GM19372 (cell line): ENCODE data around the gene MYL7.
"Not testable (repeated sequence)": the region's sequence is repeated elsewhere in the genome, so short reads cannot be mapped to it uniquely, and the experiment has no call there.

Source experiments
- ATAC-seq: cut with Tn5 transposase; IDR thresholded peaks from one replicate; pipeline ENCODE4 v1.9.1; 2021; ENCODE audit warnings: mild to moderate bottlenecking, low read depth, moderate library complexity; ENCODE audit not compliant: unreplicated experiment

MYL7 gene

GRCh38 chr7:44172803-44173424, 31.8 kb upstream of the MYL7 start:
- ATAC-seq: no peak

DNA sequence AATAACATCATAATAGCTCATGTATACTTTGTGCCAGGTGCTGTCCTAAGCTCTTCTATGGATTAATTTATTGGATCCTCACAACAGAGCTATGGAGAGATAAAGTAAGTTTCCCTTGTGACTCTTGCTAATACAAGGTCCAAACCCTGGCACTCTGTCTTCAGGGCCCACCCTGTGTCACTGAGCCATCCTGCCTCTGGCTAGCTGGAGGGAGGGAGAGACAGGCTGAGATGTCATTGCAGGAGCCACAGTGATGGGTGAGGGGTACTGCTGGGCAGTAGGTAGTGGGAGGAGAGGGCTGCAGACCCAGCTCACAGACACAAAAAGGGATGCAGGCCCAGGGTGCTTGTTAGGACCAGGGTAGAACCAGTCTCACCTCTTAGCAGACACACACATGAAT, 31.2 kb upstream of the MYL7 start:
- ATAC-seq: no peak

DNA sequence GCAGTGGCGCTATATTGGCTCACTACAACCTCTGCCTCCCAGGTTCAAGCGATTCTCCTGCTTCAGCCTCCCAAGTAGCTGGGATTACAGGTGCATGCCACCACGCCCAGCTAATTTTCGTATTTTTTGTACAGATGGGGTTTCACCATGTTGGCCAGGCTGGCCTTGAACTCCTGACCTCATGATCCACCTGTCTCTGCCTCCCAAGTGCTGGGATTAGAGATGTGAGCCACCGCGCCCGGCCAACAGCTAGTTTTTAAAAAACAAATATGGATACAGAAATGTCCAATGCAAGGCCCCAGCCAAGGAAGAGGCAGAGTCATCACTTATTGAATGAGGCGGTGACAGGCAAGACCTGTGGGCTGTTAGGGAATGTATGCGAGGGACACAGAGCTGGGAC, 30.8 kb upstream of the MYL7 start:
- ATAC-seq: not testable (repeated sequence)

- ATAC-seq: no peak
These were observed 26.8 kb upstream of the MYL7 start for GRCh38 chr7:44167920-44168319.

- ATAC-seq: no peak
These were observed 22.5 kb upstream of the MYL7 start for GRCh38 chr7:44163591-44163990.

DNA sequence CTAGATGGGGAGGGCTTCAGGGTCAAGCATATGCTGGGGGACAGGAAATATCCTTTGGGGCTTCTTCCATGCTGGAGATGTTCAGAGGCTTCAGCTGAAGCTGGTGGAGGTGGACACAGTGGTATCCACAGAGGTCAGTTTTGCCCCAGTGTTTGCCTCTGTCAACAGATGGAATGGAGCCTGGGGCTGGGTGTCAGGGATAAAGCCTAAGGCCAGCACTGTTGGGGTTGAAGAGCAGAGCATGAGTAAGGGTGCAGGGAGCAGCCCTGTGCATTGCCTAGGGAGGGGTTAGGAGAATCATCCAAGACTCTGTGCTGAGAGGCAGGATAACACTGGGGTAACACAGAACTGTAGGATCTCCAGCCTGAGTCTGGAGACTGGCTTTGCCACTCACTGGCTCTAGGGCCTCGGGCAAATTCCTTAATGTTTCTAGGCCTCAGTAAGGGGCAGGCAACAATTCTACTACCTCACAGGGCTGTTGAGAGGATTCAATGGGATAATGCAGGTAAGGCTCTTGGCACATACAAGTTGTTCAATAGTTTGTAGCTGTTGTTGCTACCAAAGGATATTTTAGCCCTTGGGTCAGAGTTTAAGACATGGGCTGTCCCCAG, 21.8 kb upstream of the MYL7 start:
- ATAC-seq: no peak

GRCh38 chr7:44162179-44162578, 21.0 kb upstream of the MYL7 start:
- ATAC-seq: no peak

DNA sequence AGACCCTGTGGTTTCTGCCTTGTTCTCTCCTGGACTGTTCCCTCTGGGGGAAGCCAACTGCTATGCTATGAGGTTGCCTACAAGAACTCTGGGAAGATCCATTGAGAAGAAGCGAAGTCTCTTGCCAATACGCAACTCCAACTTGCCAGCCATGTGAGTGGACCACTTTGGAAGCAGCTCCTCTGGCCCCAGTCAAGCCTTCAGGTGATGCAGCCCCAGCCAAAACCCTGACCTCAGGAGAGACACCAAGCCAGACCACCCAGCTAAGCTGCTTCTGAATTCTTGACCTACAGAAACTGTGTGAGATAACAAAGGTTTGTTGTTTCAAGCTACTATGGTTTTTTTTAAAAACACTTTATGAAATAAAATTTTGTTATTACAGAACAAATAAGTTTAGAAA, 20.2 kb upstream of the MYL7 start:
- ATAC-seq: no peak

DNA sequence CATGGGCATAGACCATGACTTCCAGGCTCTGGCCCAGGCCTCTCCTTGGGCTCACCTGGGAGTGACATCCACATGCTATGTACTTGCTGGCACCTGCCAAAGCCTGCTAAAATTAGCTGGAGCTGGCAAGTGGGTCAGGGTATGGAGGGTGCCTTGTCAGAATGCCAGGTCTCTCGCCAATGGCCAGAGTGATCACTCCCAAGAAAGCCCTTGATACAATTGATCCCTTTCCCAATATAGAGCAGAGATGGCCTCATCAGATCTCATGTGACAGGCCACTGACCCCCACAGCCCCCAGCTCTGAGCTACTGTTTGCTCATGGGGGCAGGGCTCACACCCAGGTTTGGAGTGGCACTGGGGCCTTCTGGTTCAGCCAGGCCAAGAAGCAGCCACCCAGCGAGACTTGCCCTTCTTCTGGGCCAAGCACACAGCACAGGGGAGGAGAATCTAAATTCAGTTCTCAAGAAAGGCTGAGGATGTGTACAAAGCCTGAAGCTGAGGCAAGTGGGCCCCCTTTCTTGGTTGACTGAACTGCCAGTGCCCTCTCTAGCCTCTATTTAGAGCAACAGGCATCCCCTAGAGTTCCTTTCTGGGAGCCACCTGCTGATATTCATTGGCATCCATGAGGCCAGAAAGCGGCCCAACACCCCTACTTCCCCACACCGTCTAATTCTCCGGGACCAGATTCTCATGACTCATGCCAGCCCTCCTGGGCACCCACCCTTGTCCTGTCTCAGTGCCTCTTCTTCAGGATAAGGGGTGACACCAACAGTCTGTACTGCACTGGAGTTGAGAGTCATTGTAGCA, 18.9 kb upstream of the MYL7 start:
- ATAC-seq: no peak

DNA sequence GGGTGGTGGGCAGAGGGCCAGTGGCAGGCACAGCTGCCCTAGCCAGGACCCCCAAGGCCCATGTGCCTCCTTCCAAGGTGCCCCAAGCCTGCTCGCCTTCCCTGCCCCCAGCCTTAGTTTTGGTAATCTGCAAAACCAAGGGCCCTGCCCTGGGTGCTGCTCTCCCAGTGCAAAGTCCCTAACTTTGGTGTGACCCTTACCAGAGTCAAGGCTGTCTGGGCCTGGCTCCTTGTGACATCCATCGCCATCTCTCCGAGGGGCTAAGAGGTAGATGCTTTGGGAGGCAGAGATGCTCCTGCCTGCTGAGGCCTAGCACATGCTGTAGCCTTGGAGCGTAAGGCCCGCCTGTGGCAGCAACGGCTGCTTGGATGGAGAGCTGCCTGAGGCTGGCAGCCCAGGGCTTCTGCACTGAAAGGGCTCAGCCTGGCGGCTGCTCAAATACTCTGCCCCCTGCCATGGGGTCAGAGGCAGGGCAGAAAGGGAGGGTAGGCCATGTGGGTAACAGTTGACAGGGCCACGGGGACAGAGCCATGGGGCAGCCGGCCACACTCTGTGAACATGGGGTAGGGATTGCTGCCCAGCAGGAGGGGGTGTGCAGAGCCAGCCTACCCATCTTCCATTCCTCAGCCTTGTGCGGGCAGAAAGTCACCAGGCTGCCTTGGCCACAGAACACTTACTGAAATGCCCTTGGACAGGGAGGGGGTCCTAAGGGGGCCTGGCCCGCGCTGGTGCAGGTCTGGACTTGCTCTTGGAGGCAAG, 17.9 kb upstream of the MYL7 start:
- no peak for ATAC-seq

GRCh38 chr7:44158096-44158872, 17.2 kb upstream of the MYL7 start:
- ATAC-seq: no peak

DNA sequence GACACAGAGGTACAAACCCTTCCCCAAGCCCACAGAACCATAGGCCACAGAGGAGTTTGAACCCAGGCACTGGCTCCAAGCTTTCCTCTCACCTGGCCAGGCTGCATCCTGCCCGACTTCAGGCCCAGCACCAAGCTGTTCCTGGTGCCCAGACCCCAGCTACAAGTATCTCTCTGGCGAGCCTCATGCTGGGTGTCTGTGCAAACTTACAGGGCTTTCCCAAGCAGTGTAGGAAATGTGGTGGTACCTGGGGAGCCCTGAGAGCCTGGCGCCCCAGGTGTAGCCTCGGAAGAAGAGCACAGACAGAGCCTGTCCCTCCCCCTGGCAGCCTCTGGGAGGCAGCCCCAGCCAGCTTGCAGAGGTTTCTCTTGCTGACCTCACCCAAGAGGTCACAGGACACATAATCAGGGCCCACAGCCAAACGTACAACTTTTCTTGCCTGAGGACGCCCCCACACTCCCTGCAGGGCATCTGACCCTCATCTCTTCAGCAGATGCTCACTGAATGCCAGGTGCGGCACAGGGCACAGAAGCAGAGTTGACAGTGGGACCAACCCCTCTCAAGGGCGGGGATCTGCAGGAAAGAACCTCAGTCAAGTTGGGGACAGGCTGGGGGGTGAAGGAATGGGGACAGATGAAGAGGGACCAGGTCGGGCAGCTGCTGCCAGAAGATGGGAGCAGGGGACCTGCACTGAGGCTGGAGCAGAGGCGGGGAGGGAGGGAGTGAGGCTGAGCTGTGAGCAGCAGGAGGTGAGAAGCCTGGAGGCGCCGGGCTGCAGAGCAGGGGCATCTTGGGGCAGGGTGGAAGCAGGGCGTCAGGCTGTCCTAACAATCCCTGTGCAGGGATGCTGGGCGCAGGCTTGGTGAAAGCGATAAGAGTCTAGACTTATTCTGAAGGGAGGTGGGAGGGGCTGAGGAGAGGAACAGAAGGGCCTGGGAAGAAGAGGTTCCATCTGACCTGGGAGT, 16.3 kb upstream of the MYL7 start:
- no peak for ATAC-seq

- no peak for ATAC-seq
These were observed 15.4 kb upstream of the MYL7 start for GRCh38 chr7:44156453-44157010.

- ATAC-seq: no peak
These were observed 14.4 kb upstream of the MYL7 start for GRCh38 chr7:44155191-44156185.

DNA sequence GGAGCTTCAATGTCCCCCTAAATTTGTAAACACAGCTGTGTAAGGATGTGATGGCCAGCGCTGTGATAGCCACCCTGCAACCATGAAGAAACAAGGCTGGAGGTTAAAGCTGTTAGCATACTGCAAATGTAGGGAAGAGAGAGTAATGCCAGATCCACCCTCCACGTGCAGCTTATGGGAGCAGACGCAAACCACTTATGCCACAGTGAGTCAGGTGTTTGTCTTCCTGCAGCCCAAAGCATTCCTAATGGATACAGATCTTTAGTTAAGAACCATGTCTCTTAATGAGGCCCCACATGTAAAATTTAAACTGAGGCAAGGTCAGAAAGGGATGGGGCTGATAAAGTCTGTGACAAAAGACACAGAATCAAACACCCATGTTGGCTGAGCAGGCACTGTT, 13.6 kb upstream of the MYL7 start:
- no peak for ATAC-seq

GRCh38 chr7:44153948-44154335, 12.8 kb upstream of the MYL7 start:
- ATAC-seq: no peak

GRCh38 chr7:44152971-44153947, 12.1 kb upstream of the MYL7 start:
- no peak for ATAC-seq
